DMS79 (cell line): ENCODE measurements around the gene SRGAP3.

Source experiments
- DNase-seq: peaks from one replicate; lab custom pipeline; 2025; lab: John Stamatoyannopoulos, UW

The SRGAP3 gene

DNA sequence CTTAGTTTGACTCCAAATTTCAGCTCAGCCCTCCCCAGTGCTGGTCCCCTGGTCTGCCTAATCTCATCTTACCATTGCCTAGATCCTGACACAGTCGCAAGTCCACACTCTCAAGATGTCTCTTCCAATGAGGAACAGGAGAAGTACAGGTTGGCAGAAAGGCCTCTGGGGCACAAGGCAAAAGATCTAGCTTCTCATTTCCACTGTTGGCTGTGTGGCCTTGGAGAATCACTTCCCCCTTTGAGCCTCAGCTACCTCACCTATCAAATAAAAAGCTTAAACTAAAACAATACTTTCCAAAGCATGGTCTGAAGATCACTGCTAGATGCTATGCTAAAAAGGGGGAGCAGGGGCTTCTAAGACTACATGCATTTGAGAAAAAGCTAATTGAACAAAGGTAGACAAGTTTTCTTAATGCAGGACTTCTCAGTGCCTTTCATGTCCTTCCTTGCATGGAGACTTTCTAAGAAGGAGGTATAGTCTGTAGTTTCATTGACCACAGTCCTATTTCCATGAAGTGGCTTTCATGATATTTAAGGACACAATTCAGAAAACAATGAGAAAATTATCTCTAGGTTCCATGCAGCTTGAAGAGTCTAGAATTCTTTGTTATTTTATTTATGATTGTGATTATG, 168.1 kb downstream of the SRGAP3 start:
- no peak for DNase-seq

DNA sequence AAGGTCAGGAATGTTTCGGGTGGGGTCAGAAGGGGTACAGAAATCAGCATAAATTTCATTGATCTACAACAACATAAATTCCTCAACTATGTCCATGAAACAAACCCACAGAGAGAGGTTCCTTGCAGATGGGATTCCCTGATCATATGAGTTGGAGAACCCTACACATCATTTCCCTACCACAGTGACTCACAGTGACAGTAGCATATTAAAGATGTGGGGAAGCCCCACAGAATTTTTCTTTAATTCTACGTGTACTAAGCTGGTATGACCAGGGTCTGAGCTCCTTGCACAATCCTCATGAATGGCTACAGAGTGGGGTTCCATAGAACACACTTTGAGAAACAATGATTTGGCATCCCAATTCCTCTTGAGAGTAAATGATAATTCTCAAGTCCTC, 169.3 kb downstream of the SRGAP3 start:
- no peak for DNase-seq

DNA sequence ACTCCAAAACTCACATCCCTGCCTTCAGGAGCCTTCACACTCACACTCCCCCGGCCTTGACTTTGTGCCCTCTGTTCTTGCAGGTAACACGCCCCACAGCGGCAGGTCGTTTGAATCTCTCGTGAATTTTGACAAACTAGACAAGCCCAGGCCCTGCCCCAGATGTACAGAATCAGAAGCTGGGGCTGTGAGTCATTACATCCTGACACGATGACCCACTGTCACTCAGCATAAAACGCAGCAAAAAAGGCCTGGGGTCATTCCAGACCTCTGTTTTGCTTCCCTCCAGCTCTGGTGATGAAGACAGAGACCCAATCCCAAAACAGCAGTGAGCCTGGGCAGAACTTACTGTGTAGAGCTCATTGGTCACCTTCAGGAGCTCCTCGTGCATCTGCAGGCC, 169.8 kb downstream of the SRGAP3 start:
- no peak for DNase-seq

- no peak for DNase-seq
These were observed 170.7 kb downstream of the SRGAP3 start for GRCh38 chr3:9078561-9079240.

DNA sequence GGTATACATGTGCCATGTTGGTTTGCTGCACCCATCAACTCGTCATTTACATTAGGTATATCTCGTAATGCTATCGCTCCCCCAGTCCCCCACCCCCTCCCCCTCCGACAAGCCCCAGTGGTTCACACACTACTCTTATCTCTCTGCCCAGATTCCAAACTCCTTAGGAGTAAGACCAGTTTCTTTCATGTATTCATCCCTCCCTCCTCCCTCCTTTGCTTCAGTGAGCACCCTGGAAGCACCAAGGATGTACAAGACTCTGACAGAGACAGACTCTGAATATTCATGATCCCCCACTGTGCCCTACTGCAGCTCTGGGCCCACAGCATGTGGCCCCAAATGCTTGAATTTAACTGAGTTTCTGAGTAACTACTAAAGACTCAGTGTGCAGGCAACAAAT, 172.4 kb downstream of the SRGAP3 start:
- no peak for DNase-seq

- no peak for DNase-seq
These were observed 173.7 kb downstream of the SRGAP3 start for GRCh38 chr3:9075762-9076161.

- DNase-seq, result no peak
These were observed 175.4 kb downstream of the SRGAP3 start for GRCh38 chr3:9074079-9074478.

GRCh38 chr3:9072667-9073009, 176.8 kb downstream of the SRGAP3 start:
- DNase-seq, result no peak

GRCh38 chr3:9071936-9072666, 177.3 kb downstream of the SRGAP3 start:
- no peak for DNase-seq

DNA sequence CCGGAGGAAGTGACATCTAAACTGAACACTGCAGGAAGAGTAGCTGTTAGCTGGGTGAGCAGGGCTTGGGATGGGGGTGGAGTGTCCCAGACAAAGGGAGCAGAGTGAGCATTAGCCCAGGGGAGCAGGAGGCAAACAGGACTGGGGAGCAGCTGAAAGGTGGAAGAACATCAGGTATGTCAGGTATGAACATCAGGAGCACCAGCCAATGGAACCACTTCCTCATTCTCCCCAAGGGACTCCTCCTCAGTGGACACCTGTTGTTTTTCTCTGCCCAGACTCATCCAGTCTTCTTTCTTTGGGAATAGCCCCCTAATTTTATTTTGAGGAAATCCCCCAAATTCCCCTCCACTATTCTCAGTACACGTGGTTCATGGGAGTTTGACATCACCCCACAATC, 178.5 kb downstream of the SRGAP3 start:
- no peak for DNase-seq

DNA sequence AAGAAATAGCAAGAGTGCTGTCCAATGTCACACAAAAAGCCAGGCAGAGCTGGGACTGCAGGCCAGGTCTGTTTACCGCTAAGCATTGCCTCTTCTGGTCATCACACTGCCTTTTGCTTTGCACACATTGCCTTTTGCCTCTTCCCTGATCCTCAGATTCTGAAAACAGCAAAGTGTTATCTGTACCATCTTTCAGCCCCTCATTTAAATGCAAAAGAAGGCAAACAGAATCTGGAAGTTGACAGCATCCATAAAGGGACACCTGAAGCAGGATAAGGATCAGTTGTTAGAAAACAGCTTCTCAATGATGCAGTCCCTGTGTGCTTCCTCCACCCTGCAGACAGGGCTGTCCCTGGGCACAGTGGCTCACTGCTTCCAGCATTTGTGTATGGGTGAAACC, 179.5 kb downstream of the SRGAP3 start:
- DNase-seq, result no peak

- DNase-seq, result no peak
These were observed 181.4 kb downstream of the SRGAP3 start for GRCh38 chr3:9068051-9068450.

- DNase-seq, result no peak
These were observed 182.0 kb downstream of the SRGAP3 start for GRCh38 chr3:9067352-9067975.

- no peak for DNase-seq
These were observed 182.7 kb downstream of the SRGAP3 start for GRCh38 chr3:9066775-9067174.

DNA sequence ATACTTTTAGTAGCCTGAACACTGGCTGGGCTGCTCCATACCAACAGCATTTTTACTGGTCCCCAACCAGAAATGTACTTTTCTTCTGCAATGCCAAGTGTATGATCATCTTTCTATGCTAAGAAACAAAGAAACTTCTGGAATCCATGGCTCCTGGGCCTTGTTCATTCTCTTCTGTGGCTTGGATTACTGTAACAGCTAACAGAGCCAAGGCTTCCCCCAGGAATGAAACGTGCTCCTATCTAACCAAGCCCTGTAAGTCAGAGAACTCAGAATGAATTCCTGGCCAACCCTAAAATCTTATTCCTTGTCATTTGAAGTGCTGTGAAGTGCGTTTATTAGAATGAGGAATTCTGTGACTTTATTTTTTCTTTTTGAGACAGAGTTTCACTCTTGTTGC, 183.3 kb downstream of the SRGAP3 start:
- DNase-seq, result no peak

- DNase-seq, result no peak
These were observed 184.6 kb downstream of the SRGAP3 start for GRCh38 chr3:9064850-9065249.

DNA sequence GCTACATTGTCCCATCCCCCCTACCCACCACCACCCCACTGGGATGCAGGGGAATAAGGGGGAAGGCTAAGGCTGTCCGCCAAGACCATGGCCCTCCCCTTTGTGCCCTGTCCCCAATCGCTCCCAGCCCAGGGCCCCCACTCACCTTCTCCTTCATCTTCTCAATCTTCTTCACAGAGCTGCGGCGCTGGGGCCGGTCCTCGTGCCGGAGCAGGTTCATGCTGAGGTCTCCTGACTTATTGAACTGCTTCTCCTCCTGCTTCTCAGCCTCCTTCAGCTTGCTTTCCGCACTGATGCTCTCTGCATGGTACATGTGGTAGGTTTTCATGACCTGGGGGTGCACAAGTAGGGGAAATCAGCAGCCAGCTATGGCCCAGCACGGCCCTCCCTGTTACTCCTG, 185.2 kb downstream of the SRGAP3 start:
- no peak for DNase-seq

DNA sequence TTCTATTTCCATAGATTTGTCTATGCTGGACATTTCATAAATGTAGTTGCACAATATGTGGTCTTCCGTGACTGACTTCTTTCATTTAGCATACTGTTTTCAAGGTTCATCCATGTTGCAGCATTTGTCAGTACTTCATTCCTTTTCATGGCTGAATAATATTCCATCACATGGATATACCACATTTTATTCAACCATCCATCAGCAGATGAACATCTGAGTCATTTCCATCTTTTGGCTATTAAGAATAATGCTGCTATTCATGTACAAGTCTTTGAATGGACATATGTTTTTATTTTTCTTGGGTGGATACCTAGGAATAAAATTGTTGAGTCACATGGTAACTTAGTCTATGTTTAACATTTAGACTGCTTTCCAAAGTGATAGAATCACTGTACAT, 186.9 kb downstream of the SRGAP3 start:
- DNase-seq, result no peak

DNA sequence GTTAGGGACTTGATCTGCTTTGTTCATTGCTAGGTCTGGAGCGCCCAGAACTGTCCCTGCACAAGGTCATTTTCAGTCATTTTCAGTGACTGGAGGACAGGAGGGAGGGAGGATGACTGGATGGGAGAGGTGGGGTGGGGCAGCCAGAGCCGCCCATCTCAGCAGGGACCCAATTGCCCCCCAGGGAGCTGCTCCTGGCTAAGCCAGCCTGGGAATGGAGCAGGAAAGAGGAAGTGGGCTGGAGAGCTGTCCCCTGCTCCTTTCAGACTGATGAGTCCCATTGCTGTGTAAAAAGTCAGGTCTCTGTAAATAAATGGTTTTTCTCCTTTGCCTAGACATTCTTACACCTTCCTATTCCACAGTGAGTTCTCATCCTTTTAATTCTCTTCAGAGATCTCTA, 187.8 kb downstream of the SRGAP3 start:
- no peak for DNase-seq

GRCh38 chr3:9059489-9060400, 189.7 kb downstream of the SRGAP3 start:
- DNase-seq, result no peak

GRCh38 chr3:9056581-9056980, 192.9 kb downstream of the SRGAP3 start:
- DNase-seq, result no peak
